Measurements from ENCODE around the gene PSTPIP1.
"Not testable (repeated sequence)": the region's sequence is repeated elsewhere in the genome, so short reads cannot be mapped to it uniquely, and the experiment has no call there.

Gene PSTPIP1

GRCh38 chr15:76994971-76995945 is at the start of gene PSTPIP1:
Gene PSTPIP1 (plus strand): TSS chr15:76995126. CDS start chr15:76995574, 448 bp downstream.
- DNase-seq: peak; percentile 73

GRCh38 chr15:76945494-76946093 is 49.3 kb upstream of the PSTPIP1 start:
- no peak for DNase-seq

GRCh38 chr15:76947454-76947853 is 47.5 kb upstream of the PSTPIP1 start:
- no peak for DNase-seq

GRCh38 chr15:76951220-76951619 is 43.7 kb upstream of the PSTPIP1 start:
- DNase-seq: no peak

GRCh38 chr15:76953913-76954312 is 41.0 kb upstream of the PSTPIP1 start:
- no peak for DNase-seq

GRCh38 chr15:76954744-76955143 is 40.2 kb upstream of the PSTPIP1 start:
- no peak for DNase-seq

- DNase-seq: no peak
Observed at GRCh38 chr15:76961268-76962011, 33.5 kb upstream of the PSTPIP1 start.

- DNase-seq: no peak
Observed at GRCh38 chr15:76962337-76963013, 32.5 kb upstream of the PSTPIP1 start.

- DNase-seq: no peak
Observed at GRCh38 chr15:76963596-76963995, 31.3 kb upstream of the PSTPIP1 start.

GRCh38 chr15:76964157-76964556 is 30.8 kb upstream of the PSTPIP1 start:
- DNase-seq: no peak

GRCh38 chr15:76966051-76966450 is 28.9 kb upstream of the PSTPIP1 start:
- not testable (repeated sequence) for DNase-seq

- no peak for DNase-seq
Observed at GRCh38 chr15:76967067-76967466, 27.9 kb upstream of the PSTPIP1 start.

- no peak for DNase-seq
Observed at GRCh38 chr15:76968306-76968705, 26.6 kb upstream of the PSTPIP1 start.

GRCh38 chr15:76972389-76973361 is 22.3 kb upstream of the PSTPIP1 start:
- DNase-seq: no peak

- DNase-seq: peak; percentile 67
Observed at GRCh38 chr15:76973362-76973743, 21.6 kb upstream of the PSTPIP1 start.

GRCh38 chr15:76973906-76974305 is 21.0 kb upstream of the PSTPIP1 start:
- no peak for DNase-seq

GRCh38 chr15:76974456-76975036 is 20.4 kb upstream of the PSTPIP1 start:
- no peak for DNase-seq

GRCh38 chr15:76976141-76976540 is 18.8 kb upstream of the PSTPIP1 start:
- no peak for DNase-seq

GRCh38 chr15:76976572-76977270 is 18.2 kb upstream of the PSTPIP1 start:
- no peak for DNase-seq

GRCh38 chr15:76978522-76979330 is 16.2 kb upstream of the PSTPIP1 start:
- DNase-seq: no peak
